ENCODE data around the gene ULK1.

- TF ChIP-seq CTCF (IDR thresholded peaks at IDR 0.05; ENCODE audit: low read depth, low read length, poor library complexity, severe bottlenecking) (no peak), EZH2phosphoT487 (IDR thresholded peaks at IDR 0.05; ENCODE audit: borderline replicate concordance, low read length) (no peak)
These were observed 55.9 kb downstream of the ULK1 start for GRCh38 chr12:131950182-131950913.
